Skeletal muscle satellite cell (primary cell): ENCODE data around the gene FREY1.

Source experiments
- H3K27me3 ChIP-seq: 2 replicates; pipeline ENCODE4 v1.7.0; 2013; ENCODE audit warnings: low read length; ENCODE audit not compliant: control insufficient read depth, insufficient read depth
- H3K36me3 ChIP-seq: 2 replicates; pipeline ENCODE4 v1.7.0; 2013; ENCODE audit warnings: mild to moderate bottlenecking, control low read depth, low read length; ENCODE audit not compliant: insufficient read depth
- H3K4me1 ChIP-seq: 2 replicates; pipeline ENCODE4 v1.7.0; 2013; ENCODE audit warnings: low read length; ENCODE audit not compliant: control insufficient read depth, insufficient read depth
- H3K4me2 ChIP-seq: 2 replicates; pipeline ENCODE4 v1.7.0; 2013; ENCODE audit warnings: mild to moderate bottlenecking, low read length
- H3K4me3 ChIP-seq: 2 replicates; pipeline ENCODE4 v1.7.0; 2013; ENCODE audit warnings: low read length
- H3K9ac ChIP-seq: 2 replicates; pipeline ENCODE4 v1.7.0; 2013; ENCODE audit warnings: mild to moderate bottlenecking, low read depth, low read length, moderate library complexity
- H3K9me3 ChIP-seq: replicated peaks from 2 replicates; pipeline ENCODE4 v1.7.0; 2013; ENCODE audit warnings: mild to moderate bottlenecking, control low read depth, low read length

The FREY1 gene

GRCh38 chr11:45899086-45899447, 8.0 kb downstream of the FREY1 start:
- Histone ChIP-seq H3K9me3 (no peaks in the 10 kb centered on the region), H3K4me1 (peaks cover 15% of the 10 kb centered on the region), H3K4me3 (peak overlapping the region; percentile 81), H3K27me3 (peaks cover 56% of the 10 kb centered on the region), H3K36me3 (no peaks in the 10 kb centered on the region), H3K4me2 (peak overlapping the region; percentile 95), H3K9ac (no peak overlapping the region)

DNA sequence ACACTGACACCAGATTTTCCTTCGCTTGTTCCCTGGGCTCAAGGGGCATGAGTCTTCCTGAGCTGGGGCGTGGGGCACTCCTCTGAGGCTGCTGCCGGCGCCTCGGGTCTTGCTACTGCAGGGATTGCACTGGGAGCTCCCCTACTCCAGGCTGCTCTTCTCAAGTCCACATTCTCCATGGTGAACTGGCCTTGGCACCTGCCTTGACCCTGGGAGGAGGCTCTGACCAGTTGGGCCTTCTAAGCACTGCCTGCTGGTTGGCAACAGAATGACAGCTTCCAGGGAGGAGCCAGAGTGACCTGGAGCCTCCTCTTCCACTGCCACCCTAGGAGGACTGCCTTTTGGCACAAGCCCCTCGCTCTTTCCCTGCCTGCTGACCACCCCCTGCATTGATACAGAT, 9.5 kb downstream of the FREY1 start:
- Histone ChIP-seq H3K9ac (no peak overlapping the region), H3K4me3 (no peak overlapping the region), H3K36me3 (no peaks in the 10 kb centered on the region), H3K4me2 (no peak overlapping the region), H3K9me3 (no peaks in the 10 kb centered on the region), H3K27me3 (peaks cover 71% of the 10 kb centered on the region), H3K4me1 (peaks cover 15% of the 10 kb centered on the region)

GRCh38 chr11:45896422-45896984, 10.6 kb downstream of the FREY1 start:
- Histone ChIP-seq H3K9ac (no peak overlapping the region), H3K27me3 (peaks cover 74% of the 10 kb centered on the region)

DNA sequence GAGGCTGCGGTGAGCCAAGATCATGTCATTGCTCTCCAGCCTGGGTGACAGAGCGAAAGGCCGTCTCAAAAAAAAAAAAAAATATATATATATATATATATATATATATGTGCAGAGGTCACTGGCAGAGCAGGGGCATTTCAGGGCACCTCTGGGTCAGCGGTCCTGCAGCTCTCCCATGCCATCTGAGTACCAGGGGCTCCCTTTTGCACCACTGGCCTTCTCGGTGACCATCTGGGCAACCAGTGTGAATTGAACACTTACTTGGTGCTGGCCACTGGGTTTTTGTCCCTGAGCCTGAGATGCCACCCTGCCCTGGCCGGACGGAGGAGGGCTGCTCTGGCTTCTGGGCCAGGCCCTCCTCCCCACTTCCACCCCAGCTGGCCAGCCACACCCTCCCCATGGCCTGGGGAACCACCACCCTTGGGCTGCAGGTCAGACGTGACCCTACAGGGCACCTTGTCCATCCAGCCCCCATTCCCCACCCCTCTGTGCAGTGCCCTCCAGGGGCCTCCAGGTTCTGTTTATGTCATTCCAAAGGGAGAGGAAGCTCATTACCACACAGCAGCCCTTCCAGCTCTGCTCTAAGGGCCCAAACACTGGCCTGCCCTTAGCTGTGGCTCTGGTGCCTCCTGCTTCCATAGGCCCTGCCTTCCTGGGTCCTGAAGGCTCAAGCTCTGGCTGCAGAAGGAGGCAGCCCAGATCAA, 11.4 kb downstream of the FREY1 start:
- Histone ChIP-seq H3K4me3 (no peak overlapping the region), H3K9me3 (no peaks in the 10 kb centered on the region), H3K9ac (no peak overlapping the region), H3K4me2 (no peak overlapping the region), H3K27me3 (peaks cover 70% of the 10 kb centered on the region), H3K36me3 (no peaks in the 10 kb centered on the region), H3K4me1 (peaks cover 11% of the 10 kb centered on the region)

More at GRCh38 chr11:45896422-45896984, 10.6 kb downstream of the FREY1 start:
- H3K36me3 ChIP-seq: no peaks in the 10 kb centered on the region
- H3K9me3 ChIP-seq: no peaks in the 10 kb centered on the region
- no peak overlapping the region for H3K4me3 ChIP-seq
- peaks cover 15% of the 10 kb centered on the region for H3K4me1 ChIP-seq
- no peak overlapping the region for H3K4me2 ChIP-seq

DNA sequence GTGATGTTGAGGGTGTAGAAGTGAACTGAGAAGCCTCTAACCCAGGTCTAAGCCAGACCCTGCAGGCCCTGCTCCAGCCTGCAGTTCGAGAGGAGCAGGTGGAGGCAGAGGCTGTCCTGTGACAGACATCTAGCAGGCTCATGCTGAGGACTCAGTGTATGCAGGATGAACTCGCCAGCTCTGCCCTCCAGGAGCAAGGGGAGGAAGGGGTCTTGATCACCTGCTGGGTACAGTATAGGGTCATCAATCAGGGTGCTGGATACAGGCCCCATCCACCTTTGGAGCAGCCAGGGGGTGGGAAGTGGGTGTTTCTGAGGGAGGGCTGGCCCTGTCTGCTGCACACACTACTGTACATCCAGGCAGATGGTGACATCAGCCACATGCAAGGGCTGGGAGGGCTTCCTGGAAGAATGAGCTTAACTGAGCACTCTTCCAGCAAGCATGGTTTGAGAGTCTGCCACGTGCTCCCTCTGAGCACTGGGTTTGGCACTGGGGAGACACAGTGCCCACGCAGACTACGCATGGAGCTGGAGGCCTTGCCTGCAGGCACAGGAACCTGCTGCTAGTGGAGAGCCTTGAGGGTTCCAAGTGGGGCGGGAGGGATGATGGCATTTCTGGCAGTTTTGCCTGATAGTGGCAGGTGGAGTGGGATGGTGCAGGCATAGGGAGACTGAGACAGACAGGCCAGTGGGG, 12.4 kb downstream of the FREY1 start:
- no peak overlapping the region for H3K4me2 ChIP-seq

GRCh38 chr11:45892856-45893255, 14.2 kb downstream of the FREY1 start:
- no peaks in the 10 kb centered on the region for H3K36me3 ChIP-seq
- no peak overlapping the region for H3K9ac ChIP-seq
- no peak overlapping the region for H3K4me3 ChIP-seq
- H3K9me3 ChIP-seq: no peaks in the 10 kb centered on the region
- peaks cover 64% of the 10 kb centered on the region for H3K27me3 ChIP-seq
- no peaks in the 10 kb centered on the region for H3K4me1 ChIP-seq
- no peak overlapping the region for H3K4me2 ChIP-seq

More for the DNA sequence above, 12.4 kb downstream of the FREY1 start:
- no peak overlapping the region for H3K9ac ChIP-seq
- no peak overlapping the region for H3K4me3 ChIP-seq
- H3K4me1 ChIP-seq: peaks cover 6% of the 10 kb centered on the region
- no peaks in the 10 kb centered on the region for H3K9me3 ChIP-seq
- peaks cover 67% of the 10 kb centered on the region for H3K27me3 ChIP-seq
- no peaks in the 10 kb centered on the region for H3K36me3 ChIP-seq

- Histone ChIP-seq H3K4me1 (peaks cover under 1% of the 10 kb centered on the region), H3K4me3 (no peak overlapping the region), H3K4me2 (no peak overlapping the region), H3K9me3 (no peaks in the 10 kb centered on the region), H3K36me3 (no peaks in the 10 kb centered on the region), H3K9ac (no peak overlapping the region), H3K27me3 (peaks cover 61% of the 10 kb centered on the region)
Observed at GRCh38 chr11:45890886-45891550, 16.1 kb downstream of the FREY1 start.

DNA sequence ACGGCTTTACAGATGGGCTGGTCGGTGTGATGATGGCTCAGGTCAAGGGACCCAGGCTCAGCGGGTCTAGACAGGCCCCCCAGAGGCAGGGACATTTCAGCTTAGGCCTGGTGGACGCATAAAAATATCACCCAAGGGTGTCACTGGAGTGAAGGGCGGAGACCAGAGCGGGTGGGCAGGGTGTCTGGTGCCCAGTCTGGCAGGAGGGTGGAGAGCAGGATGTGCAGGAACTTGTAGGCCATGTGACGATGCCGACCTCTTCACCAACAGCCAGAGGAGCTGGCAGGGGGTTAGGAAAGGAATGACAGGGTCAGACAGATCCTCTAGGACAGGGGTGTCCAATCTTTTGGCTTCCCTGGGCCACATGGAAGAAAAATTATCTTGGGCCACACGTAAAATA, 17.1 kb downstream of the FREY1 start:
- Histone ChIP-seq H3K9me3 (no peaks in the 10 kb centered on the region), H3K4me2 (no peak overlapping the region), H3K9ac (no peak overlapping the region), H3K36me3 (no peaks in the 10 kb centered on the region), H3K4me3 (no peak overlapping the region), H3K27me3 (peaks cover 58% of the 10 kb centered on the region), H3K4me1 (peaks cover 5% of the 10 kb centered on the region)

DNA sequence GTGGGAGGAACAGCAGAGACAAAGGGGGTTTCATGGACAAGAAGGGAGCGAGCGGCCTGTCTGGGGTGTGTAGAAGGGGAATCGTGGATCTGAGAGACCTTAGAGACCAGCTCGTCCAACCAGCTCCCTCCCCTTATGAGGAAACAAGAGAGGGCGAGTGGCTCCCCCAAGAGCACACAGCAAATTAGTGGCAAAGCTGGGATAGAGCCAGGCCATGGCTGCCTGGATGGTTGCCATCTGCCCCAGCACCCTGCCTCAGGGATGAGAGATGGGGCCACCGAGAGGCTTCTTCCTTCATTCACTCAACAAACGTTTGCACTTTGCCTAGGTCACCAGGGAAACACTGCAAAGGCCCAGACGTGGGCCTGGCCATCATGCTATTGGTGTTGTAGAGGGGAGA, 17.5 kb downstream of the FREY1 start:
- H3K36me3 ChIP-seq: no peaks in the 10 kb centered on the region
- H3K27me3 ChIP-seq: peaks cover 54% of the 10 kb centered on the region
- H3K9ac ChIP-seq: no peak overlapping the region
- H3K9me3 ChIP-seq: no peaks in the 10 kb centered on the region
- H3K4me2 ChIP-seq: no peak overlapping the region
- no peak overlapping the region for H3K4me3 ChIP-seq
- H3K4me1 ChIP-seq: peaks cover 5% of the 10 kb centered on the region

GRCh38 chr11:45887587-45887986, 19.5 kb downstream of the FREY1 start:
- H3K4me1 ChIP-seq: peaks cover 5% of the 10 kb centered on the region
- H3K9me3 ChIP-seq: no peaks in the 10 kb centered on the region
- H3K36me3 ChIP-seq: no peaks in the 10 kb centered on the region
- H3K9ac ChIP-seq: no peak overlapping the region
- no peak overlapping the region for H3K4me2 ChIP-seq
- no peak overlapping the region for H3K4me3 ChIP-seq
- H3K27me3 ChIP-seq: peaks cover 35% of the 10 kb centered on the region

DNA sequence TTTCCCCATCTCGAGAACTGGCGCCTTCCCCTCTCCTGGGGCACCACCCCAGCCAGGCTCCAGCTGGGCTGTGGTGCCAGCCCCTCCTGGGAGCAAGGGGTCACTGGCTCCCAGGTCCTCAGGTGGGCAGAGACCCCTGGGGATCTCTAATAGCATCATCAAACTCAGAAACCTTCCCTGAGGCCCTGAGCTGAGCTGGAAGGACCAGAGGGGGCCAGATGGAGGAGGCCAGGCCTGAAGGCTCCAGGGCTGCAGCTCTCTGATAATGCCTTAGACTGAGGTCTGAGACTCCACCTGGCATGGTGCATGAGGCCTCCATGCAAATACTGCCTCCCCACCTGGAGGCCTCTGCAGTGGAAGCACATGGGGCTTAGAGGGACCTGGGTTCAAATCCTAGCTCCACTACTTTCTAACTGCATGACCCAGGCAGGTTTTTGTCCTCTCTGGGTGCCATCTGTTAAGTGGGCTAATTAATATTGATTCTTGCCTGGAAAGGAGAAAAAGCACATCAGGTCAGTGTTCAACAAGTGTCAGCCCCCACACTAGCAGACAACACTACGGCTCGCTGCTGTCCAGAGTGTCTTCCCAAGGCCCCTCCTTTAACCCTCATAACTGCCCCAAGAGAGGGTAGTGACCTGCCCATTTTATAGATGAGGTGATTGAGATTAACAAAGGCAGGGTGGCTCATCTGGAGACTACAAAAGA, 20.1 kb downstream of the FREY1 start:
- H3K27me3 ChIP-seq: peaks cover 32% of the 10 kb centered on the region
- no peaks in the 10 kb centered on the region for H3K9me3 ChIP-seq
- no peak overlapping the region for H3K4me3 ChIP-seq
- peaks cover under 1% of the 10 kb centered on the region for H3K36me3 ChIP-seq
- H3K9ac ChIP-seq: no peak overlapping the region
- no peak overlapping the region for H3K4me2 ChIP-seq
- H3K4me1 ChIP-seq: peaks cover 5% of the 10 kb centered on the region
